Subcutaneous adipose tissue (tissue), 4 donors: ENCODE measurements around the gene CLASP1. TPM values are rescaled to one million over a fixed set of nuclear protein-coding genes. Genes with fewer than 3 reads are reported as not detected.

Source experiments
- CTCF ChIP-seq: fragments of 450-650 bp; IDR thresholded peaks from one replicate; pipeline ENCODE4 v1.5.1; 2016; ENCODE audit warnings: low read depth, mild to moderate bottlenecking, control low read depth, antibody characterized with exemption, moderate library complexity
- total RNA-seq, 4 donors: library from RNA; depleted of rRNA; stranded (reverse); fragments of >200 nt; gene quantifications; one replicate each; pipeline ENCODE4 v1.1.0, GENCODE V29; 2016

Gene CLASP1
- total RNA-seq, 4 donors from 2014 or later: 94.0 to 166 (median 112) TPM

DNA sequence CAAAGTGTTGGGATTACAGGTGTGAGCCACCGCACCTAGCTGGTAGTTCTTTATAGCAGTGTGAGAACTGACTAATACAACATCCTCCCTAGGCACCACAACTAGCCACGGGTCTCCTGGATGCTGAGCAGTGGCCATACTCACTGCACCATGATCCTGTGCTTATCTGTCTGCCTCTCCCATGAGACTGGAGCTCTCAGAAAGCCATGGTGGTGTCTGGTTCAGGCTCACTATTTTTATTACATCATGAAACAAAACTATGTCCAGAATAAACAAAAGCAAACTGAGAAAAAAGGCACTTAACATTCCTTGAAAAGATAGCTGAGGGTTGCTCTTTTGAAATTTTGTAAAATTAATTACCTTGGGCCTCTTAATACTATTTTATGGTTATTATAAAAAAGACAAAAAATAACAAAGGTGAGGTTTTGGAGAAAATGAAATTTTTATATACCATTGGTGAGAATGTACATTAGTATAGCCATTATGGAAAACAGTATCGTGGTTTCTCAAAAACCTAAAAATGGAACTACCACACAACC is 273.6 kb downstream of the CLASP1 start:
- no peak for TF ChIP-seq CTCF

GRCh38 chr2:121372721-121373353 is 276.4 kb downstream of the CLASP1 start:
- no peak for TF ChIP-seq CTCF

DNA sequence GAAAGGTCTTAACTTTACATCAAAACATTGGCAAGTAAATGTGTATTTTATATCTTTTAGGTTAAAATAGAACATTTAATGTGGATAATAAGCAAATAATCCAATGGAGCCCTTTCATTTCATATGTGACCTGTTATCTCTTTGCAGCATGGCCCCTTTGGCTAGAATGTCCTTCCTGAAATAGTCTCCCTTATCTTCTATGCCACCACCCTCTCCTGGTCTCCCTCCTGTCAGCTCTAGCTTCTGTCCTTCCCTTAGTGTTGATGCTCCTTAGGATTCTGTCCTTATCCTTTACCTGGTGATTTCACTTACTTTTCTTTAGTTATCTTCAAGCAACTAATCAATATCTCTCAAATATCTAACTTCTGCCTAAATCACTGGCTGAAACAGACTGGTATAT is 277.2 kb downstream of the CLASP1 start:
- no peak for TF ChIP-seq CTCF

DNA sequence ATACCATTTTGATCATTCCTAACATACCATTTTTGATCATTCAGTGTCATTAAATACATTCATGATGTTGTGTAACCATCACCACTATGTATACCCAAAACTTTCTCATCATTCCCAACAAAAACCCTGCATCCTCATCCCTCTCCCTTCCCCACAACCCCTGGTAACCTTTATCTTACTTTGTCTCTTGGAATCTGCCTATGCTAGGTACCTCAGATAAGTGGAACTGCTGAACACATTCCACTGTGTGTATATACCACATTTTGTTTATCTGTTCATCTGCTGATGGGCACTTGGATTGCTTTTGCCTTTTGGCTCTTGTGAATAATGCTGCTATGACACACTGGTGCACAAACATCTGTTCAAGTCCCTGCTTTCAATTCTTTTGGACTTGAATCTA is 280.4 kb downstream of the CLASP1 start:
- no peak for TF ChIP-seq CTCF

DNA sequence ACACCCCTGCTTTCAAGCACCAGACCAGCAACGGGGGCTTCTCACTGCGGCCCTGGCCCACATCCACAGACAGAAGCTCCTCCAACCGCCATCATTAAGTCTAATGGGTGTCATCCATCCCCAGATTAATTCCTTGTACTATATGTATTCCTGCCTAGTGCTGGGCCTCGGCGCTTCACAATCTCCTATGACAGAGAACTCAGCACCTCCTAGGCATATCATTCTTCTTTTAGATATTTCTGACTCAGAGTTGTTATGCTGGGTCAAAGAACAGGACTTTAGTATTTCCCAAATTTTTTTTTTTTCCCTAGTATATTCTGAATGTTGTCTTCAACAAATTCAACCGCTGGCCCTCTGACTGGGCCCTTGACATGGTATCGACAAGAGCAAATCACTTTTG is 281.1 kb downstream of the CLASP1 start:
- TF ChIP-seq CTCF: no peak

DNA sequence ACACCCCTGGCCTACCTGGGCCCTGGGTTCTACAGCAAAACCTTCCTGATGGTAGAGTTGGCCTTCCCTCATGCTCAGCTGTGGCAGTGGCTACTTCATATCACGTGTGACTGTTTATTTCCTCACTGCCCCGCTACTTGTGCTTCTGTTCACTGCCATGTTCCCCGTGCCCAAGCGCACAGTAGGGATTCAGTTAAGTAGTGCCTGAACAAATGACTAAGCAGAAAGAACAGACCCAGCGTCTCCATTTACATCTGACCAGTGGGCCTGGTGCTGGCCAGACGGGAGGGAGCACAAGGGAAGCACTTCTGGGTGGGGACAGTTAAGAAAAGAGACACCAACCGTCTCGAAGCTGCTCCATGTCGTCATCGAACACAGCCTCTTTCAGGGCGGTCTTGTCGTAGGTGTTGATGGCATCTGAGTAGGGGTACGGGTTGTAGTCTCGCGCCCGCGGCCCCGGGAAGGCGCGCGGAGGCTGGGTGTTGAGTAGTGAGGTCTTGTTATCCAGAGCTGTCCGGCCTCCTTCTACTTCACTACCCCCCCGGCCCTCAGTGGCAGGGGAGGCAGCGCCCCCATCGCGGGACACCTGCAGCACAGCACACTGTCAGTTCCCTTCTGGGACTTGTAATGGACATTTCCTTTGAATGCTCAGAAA is 281.9 kb downstream of the CLASP1 start:
- TF ChIP-seq CTCF: no peak

- TF ChIP-seq CTCF: no peak
These were observed 283.2 kb downstream of the CLASP1 start for GRCh38 chr2:121366040-121366439.
